Renal pelvis (tissue), 4 donors: ENCODE measurements around the gene TIMM22. TPM values are rescaled to one million over a fixed set of nuclear protein-coding genes. Genes with fewer than 3 reads are reported as not detected.
"Not testable (repeated sequence)": the region's sequence is repeated elsewhere in the genome, so short reads cannot be mapped to it uniquely, and the experiment has no call there.

Source experiments
- DNase-seq: peaks from one replicate; pipeline ENCODE4 v3.0.0-alpha.2; 2013
- polyA plus RNA-seq, 3 donors: library from polyadenylated mRNA; unstranded; fragments of 120-200 nt; gene quantifications; one replicate each; pipeline ENCODE4 v1.2.1, GENCODE V29; 2013; ENCODE audit not compliant: insufficient read length in 3 of 3

Gene TIMM22
- polyA plus RNA-seq, 3 donors: 14.3 to 16.0 (median 15.2) TPM

DNA sequence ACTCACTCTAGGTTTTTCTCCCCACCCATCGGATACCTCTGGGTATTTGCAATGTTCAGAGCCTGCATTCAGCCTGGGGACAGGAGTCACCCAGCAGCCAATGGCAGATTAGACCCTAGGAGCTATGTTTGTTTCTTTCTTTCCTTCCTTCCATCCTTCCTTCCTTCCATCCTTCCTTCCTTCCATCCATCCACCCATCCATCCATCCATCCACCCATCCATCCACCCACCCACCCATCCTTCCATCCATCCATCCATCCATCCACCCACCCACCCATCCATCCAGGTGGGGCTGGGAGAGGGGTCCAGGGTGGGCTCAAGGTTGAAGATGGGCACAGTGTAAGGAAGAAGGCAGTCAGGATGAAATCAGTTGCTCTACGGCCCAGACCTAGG lies 39.9 kb downstream of the TIMM22 start:
- DNase-seq: no peak

DNA sequence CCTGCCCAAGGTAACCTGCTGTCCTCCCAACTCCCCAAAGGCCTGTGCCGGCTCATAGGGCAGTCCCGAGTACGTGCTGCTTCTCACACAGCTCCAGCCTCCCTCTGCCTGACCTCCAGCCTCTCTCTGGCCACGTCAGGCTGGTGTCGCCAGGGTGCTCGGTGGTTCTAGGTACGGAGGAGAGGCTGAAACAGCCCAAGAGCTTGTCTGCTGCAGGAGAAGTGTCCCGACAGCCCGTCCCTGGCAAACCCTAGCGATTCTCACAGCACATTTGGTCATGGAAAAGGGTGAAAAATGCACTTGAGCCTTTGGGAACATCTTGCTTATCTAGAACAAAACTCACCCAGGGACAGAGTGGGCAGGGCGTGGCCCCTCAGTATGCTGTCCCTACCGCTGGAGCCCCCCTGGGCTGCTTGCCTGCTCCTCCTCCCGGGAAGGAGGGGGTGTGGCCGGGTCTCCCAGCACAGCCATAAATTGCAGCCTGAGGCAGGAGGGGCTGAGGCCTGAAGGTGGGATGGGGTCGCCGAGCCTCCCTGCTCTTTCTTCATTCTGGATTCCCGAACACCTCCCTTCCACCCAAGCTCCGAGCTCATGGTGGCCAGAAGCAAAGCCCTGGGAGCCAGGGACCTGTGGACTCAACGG lies 40.4 kb downstream of the TIMM22 start:
- no peak for DNase-seq

DNA sequence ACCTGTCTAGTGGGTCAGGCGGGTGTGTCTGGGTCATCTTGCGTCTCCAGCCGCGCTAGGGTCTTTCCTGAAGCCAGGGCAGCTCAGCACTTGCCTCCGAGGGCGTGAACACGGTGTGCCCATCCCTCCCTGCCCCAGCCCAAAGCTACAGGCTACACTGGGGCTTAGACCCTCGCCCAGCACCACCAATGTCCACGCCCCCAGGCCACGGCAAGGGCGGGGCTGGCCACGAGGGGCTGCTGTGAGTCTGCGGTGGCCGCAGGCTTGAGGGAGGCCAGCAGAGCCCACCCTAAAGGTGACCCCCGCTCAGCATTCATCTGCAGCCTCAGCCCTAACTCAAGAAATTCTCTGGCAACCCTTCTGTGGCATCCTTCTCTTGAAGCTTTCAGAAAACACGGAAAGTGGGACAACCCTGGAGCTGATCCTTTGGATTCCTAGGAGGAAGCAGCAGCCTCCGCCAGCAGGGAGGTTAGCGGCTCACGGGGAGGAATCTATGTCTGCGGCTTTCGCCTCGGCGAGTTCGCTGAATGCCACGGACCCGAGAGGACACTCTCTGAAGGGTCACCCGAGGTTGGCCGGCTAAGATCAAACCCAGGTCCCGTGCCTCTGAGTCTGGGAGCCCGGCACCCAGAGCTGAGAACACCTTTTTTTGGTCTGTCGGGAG lies 41.7 kb downstream of the TIMM22 start:
- no peak for DNase-seq

DNA sequence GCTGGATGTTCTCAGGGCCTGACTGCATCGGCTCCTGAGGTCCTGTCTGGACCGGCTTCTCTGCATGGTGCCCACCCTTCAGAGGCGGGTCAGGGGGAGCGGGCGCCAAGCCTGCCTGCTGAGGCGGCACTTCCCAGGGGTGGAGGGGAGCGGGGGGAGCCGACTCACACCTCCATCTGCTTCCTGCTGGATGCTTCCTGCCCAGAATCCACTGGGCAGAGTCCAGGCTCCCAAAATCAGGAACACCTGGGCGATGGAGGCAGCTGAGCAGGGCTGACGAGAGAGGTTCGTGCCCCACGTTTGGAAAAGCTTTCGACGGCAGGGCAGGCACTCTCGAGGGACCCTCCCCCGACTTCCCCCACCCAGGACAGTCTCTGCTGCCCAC lies 42.2 kb downstream of the TIMM22 start:
- DNase-seq: no peak

DNA sequence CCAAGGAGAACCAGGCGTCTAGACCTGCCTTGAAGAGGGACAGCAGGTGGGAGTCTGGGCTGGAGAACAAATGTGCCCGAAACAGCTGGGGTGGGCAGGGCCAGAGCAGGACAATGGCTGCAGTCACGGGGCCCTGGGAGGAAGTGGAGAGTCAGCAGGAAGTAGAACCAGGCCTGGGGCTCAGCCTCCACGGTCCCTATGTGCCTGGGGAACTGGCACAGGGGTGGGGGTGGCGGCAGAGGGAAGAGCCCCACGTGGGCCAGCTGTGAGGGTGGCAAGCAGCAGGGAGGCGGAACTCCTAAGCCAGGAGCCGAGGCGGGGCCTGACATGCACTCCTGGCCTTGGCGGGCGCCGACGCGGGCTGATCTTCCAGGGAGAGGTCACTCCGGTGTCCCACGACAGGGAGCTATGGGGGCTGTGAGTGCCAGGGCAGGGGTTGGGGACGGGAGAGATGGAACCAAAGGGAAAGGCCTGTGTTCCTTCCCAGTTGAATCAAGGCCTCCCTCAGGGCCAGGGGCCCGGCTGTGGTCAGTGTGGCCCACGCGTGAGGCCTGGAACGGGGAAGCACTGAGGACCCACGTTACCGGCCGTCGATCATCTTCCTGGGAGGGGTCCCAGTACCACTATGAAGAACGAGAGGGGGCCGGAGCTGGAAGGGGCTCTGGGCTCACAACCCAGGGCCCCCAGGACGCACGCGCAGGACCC lies 42.7 kb downstream of the TIMM22 start:
- no peak for DNase-seq

DNA sequence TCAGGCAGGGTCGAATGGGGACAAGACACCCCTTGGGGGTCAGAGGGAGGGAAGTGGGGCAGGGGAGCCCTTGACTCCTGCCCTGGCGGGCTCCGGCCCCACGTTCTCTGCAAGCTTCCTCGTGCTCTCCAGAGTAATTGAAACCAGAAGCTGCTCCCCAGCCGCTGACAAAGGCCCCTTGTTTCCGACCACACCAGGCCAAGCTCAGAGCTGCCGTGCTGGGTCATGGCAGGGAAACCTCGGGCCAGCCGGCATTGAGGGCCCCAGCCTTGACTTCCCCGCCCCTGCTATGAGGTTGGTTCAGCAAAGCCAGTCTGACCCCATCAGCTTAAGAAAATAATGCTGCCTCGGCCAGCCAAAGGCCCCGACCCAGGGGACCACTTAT lies 43.3 kb downstream of the TIMM22 start:
- DNase-seq: no peak

DNA sequence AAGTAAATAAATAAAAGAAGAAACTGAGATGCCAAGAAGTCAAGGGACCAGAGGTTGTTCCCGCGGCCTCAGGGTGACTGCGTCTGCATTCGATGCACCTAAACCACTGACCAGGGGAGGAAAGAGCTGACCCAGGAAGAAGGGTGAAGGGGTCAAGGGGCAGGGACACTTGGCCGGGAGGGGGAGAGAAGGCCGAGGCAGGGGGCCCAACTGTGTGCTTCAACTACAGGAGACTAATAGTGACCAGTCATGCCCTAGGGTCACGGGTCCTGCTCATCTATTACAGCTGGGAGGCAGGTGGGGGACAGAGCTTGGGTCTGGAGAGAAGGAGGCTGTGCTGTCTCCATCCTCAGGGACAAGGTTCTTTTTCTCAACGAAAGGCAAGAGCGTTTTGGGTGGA lies 44.8 kb downstream of the TIMM22 start:
- DNase-seq: no peak

DNA sequence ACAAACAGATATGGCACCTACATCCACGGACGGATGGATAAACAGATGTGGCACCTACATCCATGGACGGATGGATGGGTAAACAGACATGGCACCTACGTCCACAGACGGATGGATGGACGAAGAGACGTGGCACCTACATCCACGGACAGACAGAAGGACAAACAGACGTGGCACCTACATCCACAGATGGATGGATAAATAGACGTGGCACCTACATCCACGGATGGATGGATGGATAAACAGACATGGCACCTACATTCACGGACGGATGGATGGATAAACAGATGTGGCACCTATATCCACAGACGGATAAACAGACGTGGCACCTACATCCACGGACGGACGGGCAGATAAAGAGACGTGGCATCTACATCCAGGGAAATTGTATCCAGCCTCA lies 45.6 kb downstream of the TIMM22 start:
- DNase-seq: no peak

DNA sequence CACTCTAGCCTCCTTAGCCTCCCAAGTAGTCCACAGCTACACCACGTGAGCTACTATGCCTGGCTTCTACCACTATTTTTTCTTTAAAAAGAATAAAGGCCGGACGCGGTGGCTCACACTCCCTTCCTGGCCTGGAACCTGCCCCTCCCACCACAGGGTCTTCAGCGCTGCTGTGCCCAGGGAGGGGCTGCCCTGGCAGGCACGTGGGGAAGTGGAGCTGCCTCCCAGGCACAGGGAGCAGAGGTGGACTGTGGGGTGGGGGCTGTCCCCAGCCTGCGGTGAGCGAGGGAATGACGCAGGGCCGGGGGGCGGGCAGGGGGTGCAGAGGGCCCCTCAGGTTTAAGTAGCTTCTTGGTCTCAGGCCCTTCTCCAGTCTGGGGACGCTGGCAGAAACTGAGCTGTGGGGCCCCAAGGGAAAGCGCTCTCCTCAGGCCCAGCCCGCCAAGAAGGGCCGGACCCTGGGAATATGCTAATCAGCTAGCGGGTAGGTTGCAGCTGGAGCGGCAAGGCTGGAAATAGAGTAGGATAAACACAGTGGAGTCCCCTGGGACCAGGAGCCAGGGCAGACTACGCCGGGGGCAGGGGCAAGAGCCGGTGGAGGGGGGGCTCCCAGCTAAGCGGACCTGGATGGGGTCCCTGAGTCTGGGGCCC lies 46.8 kb downstream of the TIMM22 start:
- DNase-seq: no peak

DNA sequence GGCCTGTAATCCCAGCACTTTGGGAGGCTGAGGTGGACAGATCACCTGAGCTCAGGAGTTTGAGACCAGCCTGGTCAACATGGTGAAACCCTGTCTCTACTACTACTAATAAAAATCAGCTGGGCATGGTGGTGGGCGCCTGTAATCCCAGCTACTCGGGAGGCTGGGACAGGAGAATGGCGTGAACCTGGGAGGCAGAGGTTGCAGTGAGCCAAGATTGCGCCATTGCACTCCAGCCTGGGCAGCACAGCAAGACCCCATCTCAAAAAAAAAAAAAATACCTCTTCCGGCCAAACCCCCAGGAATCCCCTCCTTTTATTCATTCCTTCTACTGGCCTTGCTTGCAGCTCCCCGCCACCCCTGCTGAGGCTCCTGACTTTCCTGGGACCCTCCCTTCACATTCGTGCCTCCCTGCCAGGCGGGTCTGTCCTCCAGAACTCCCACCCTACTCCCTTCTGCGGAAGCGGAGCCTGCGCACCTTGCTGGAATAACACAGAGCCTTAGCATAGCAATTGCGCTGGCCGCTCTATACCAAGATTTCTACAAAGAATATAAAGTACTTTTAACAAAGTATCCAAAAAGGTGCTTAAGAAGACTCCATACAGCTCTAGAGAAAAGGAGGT lies 47.6 kb downstream of the TIMM22 start:
- DNase-seq: not testable (repeated sequence)

DNA sequence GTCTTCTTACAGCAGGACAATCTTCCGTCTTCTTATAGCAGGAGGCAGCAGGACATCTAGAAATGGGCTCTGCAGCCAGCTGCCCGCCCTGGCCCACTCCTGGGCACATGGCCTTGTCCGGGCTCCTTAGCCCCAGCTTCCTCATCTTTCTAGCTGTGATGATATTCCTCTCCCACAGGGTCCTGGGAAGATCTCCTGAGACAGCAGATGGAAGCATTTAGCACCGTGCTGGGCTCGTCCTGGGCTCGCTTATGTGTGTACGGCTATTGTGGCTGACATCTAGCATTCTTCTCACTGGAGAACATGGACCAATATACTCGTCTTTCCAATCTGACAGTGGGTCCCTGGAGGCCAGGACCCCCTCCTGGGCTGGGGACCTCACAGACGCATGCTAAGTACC lies 48.5 kb downstream of the TIMM22 start:
- DNase-seq: no peak

DNA sequence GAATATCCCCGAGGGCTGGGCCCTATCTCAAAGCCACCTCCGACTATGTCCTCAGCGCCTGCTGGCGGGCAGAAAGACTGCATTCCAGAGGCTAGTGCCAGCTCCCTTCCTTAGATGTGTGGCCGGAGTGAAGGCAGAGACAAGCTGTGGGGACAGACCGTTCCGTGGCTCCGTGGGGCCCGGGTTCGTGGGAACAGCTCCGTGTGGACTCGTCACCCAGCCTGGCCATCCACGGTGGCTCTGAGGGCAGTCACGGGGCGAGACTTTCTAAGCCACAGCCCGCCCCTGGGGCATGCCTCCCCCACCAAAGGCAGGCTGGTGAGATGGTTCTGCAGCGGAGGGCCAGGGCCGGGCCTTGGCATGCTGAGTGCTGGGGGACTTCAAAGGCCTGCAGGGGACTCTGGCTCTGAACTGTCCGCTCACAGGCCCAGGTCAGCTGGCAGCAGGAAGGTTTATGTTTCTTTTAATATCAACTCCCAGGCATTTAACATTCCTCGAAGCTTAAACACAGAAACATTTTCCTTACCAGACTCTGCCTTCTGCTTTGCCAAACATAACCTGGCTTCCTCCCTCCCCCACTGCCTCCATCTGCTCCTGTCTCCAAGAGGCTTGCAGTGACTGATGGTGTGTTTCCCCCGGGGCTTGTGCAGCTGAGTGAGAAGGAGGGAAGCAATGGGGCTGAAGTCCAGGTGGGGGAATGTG lies 50.4 kb downstream of the TIMM22 start:
- DNase-seq: no peak

DNA sequence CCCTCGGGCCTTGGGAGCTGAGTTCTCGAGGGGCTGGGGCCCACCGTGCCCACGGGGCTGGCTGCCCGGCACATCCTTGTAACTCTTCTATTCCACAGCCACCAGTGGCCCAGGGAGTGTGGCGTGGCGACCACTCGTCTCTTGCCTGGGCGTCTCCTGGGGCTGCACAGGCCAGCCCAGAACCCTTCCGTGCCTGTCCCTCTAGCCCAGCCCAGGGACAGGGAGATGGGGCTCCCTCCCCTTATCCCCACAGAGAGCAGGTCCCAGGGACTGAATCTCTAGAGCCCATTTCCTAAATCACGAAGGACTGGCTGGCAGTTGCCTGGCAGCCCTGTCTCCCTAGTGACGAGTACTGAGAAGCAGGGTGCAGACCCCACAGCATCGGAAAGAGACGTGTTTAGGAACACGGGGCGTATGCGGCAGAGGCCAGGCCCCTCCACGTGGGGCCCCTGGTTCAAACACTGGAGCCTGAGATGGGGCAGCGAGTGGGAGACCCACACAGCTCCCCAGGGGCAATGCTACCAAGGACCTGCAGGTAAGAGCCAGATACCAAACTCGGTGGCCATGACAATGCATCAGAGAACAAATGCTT lies 51.0 kb downstream of the TIMM22 start:
- DNase-seq: no peak

DNA sequence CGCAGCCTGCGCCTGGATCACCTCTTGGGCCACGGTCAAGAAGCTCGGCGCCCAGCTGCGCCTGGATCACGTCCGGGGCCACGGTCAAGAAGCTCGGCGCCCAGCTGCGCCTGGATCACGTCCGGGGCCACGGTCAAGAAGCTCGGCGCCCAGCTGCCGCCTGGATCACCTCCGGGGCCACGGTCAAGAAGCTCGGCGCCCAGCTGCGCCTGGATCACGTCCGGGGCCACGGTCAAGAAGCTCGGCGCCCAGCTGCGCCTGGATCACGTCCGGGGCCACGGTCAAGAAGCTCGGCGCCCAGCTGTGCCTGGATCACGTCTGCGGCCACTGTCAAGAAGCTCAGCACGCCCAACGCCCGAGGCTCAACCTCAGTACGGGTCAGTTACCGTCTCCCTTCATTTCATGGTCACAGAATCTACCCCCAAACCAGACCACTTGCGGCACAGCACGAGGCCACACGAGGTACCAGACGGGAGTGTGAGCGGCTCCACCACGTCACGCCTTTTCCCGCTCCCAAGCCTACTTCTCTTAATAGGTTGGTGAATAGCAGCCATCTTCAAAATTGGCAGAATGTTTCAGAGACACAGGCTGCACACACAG lies 51.7 kb downstream of the TIMM22 start:
- not testable (repeated sequence) for DNase-seq

DNA sequence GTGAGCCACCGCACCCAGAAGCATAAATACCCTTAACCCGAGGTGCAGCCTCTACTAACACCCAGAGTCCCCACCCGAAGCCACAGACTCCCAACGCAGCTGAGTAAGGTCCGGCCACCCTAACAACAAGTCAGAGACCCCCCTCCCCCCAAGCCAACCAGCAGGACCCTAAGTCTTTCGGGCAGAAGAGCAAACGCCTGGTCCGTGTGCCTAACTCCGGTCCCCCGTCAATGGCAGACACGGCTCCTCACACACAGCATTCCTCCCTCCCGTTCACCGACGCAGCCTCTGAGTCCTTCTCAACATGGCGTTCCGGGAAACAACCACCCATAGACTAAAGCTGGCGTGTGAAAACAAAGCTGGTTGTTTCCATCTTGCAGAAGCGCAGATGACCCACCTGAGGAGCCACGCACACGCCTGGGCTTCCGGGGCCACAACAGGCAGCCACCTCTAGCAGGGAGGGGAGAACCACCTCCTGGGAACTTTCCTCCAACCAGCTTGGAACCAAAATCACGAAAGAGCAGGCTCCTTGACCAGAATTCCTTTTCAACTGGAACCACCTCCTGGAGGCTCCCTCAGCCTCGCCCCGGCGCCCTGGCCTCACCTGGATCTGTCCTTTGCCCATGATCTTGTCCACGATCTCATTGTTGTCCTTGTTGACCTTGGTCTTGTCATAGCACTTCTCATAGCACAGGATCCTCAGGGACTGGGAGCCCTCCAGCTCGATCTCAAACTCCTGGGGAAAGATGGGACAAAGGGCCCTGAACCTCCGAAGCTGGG lies 52.7 kb downstream of the TIMM22 start:
- DNase-seq: no peak

DNA sequence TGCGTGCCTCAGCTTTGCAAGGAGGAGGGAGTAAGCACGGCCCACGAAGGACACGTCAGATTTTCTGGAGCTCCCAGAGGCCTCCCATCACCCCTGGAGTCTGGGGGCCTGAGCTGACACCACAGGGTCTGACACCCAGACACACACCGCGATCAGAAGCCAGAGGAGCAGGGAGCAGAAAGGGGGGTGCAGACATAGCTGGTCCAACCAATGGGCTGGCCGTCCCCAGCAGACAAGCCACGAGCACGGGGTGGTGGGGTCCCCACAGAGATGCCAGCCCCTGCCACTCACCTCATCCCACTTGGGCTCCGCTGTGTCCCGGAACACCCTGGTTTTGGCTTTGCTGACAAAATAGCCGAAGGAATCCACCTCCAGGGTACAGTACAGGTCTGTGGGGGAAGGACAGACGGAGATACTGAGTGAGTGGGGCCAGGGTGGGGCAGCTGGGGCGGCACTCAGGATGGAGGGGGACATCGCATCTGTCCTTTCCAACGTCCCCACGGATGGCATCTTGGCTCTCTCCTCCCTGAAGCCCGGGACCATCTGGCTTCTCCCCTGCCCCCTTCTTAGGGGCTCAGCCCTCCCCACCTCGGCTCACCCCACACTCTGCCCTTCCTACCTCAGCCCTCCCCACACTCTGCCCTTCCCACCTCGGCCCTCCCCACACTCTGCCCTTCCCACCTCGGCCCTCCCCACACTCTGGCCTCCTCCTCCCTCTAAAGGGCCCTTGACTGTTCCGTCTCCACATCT lies 53.5 kb downstream of the TIMM22 start:
- no peak for DNase-seq

DNA sequence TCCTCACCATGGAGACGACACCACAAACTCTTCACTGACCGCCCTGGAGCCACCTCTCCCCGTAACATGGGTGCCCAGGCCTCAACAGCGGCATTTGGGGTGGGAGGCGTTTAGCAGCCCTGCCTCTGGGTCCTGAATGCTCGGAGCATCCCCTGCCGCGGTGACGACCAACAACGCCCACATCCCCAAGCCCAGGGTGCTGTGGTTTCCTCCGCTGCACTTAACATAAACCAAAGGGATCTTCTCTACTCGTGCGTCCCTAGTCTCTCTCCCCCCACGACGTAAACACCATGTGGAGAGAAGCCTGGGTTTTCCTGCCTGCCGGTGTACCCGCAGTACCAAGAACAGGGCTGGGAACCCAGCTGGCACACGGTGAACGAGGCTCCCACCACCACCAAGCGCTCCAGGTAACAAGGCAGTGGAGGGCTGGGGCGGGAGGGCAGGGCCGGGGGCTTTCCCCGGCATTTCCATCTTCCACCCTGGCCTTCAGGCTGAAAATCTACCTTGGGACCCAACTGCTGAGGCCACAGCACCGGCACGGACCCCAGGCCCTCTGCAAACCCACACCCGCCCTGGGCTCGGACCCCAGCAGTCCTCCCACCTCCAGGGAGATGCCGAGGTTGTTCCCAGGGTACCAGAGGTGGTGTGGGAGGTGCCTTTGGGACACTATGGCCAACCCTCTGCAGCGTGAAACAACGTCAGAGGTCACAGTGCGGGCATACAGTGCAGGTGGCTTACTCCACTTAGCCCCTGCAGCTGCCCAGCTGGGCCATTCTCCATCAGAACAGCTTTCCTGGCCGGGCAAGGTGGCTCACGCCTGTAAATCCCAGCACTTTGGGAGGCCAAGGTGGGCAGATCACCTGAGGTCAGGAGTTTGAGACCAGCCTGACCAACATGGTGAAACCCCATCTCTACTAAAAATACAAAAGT lies 54.3 kb downstream of the TIMM22 start:
- DNase-seq: no peak
